Keratinocyte (primary cell): ENCODE data around the gene CASTOR1. TPM values are rescaled to one million over a fixed set of nuclear protein-coding genes. Genes with fewer than 3 reads are reported as not detected.

Experiments used
- DNase-seq: peaks from one replicate; pipeline ENCODE4 v3.0.0-alpha.2; 2011; ENCODE audit warnings: low read depth, missing footprints, low spot score
- FAIRE-seq: peaks from 2 replicates; lab custom pipeline; 2011; peaks lifted over from hg19 to GRCh38; lab: Jason Lieb, UNC
- H2AFZ ChIP-seq: 2 replicates; pipeline ENCODE4 v1.6.0; 2012; ENCODE audit warnings: low read length, control low read depth, inconsistent platforms; ENCODE audit not compliant: control insufficient read depth
- H3K27ac ChIP-seq: 2 replicates; pipeline ENCODE4 v1.5.1; 2011; ENCODE audit warnings: low read length; ENCODE audit not compliant: control insufficient read depth, insufficient read depth
- H3K27me3 ChIP-seq: 3 replicates; pipeline ENCODE4 v1.6.0; 2011; ENCODE audit warnings: low read length; ENCODE audit not compliant: control insufficient read depth, insufficient read depth; ENCODE audit errors: extremely low read depth
- H3K36me3 ChIP-seq, 2 experiments: 2 replicates in 1 of 2; 3 replicates in 1 of 2; pipeline ENCODE4 v1.5.1; 2011; ENCODE audit warnings: low read length in 2 of 2, mild to moderate bottlenecking in 1 of 2; ENCODE audit not compliant: control insufficient read depth in 2 of 2, insufficient read depth in 2 of 2; ENCODE audit errors: extremely low read depth in 1 of 2
- H3K4me1 ChIP-seq: 3 replicates; pipeline ENCODE4 v1.5.1; 2011; ENCODE audit warnings: low read length; ENCODE audit not compliant: control insufficient read depth, insufficient read depth; ENCODE audit errors: extremely low read depth
- H3K4me2 ChIP-seq: 3 replicates; pipeline ENCODE4 v1.6.0; 2011; ENCODE audit warnings: low read depth, low read length; ENCODE audit not compliant: control insufficient read depth, insufficient read depth; ENCODE audit errors: extremely low read depth
- H3K4me3 ChIP-seq, 3 experiments: fragments of 200-600 bp in 1 of 3; sonication (generic) in 1 of 3; 2 replicates in 2 of 3; 3 replicates in 1 of 3; pipeline ENCODE4 v1.5.1; 2011 to 2016; ENCODE audit warnings: low read length in 3 of 3, mild to moderate bottlenecking in 3 of 3, control low read depth in 2 of 3, inconsistent platforms in 1 of 3, low read depth in 1 of 3, mixed read lengths in 1 of 3, mixed run types in 1 of 3, moderate library complexity in 1 of 3; ENCODE audit not compliant: control insufficient read depth in 2 of 3, insufficient read depth in 2 of 3; ENCODE audit errors: extremely low read depth in 1 of 3
- H3K79me2 ChIP-seq: 2 replicates; pipeline ENCODE4 v1.6.0; 2012; ENCODE audit warnings: low read length; ENCODE audit not compliant: control insufficient read depth, insufficient read depth
- H3K9ac ChIP-seq: 3 replicates; pipeline ENCODE4 v1.6.0; 2011; ENCODE audit warnings: low read length; ENCODE audit not compliant: control insufficient read depth, insufficient read depth; ENCODE audit errors: extremely low read depth
- H3K9me1 ChIP-seq: 3 replicates; pipeline ENCODE4 v1.6.0; 2011; ENCODE audit warnings: low read length; ENCODE audit not compliant: control insufficient read depth, insufficient read depth; ENCODE audit errors: extremely low read depth
- H3K9me3 ChIP-seq: 2 replicates; pipeline ENCODE4 v1.5.1; 2012; ENCODE audit warnings: low read depth, low read length; ENCODE audit not compliant: control insufficient read depth
- H4K20me1 ChIP-seq: 3 replicates; pipeline ENCODE4 v1.6.0; 2011; ENCODE audit warnings: low read length; ENCODE audit not compliant: control insufficient read depth, insufficient read depth; ENCODE audit errors: extremely low read depth
- CTCF ChIP-seq, 3 experiments: IDR thresholded peaks in 1 of 3; conservative IDR thresholded peaks in 1 of 3; optimal IDR thresholded peaks in 1 of 3; 2 replicates in 2 of 3; 3 replicates in 1 of 3; pipeline versions ENCODE3 to v1.5.1; 2011; ENCODE audit warnings: low read length in 3 of 3, mild to moderate bottlenecking in 3 of 3, moderate library complexity in 2 of 3, control low read depth in 1 of 3, inconsistent platforms in 1 of 3; ENCODE audit not compliant: insufficient read depth in 2 of 3; ENCODE audit errors: extremely low read depth in 1 of 3
- EZH2 ChIP-seq: IDR thresholded peaks from one replicate; pipeline ENCODE4 v1.6.1; 2012; ENCODE audit warnings: inconsistent platforms, mild to moderate bottlenecking, low read length, moderate library complexity
- dilution Hi-C: fragments of 300-500 bp; cut with MboI; formaldehyde crosslinking; loops from one replicate; pipeline ENCODE4 v1.7.0; 2020; ENCODE audit warnings: low sequenced_read_pairs; ENCODE audit not compliant: extremely low pct_ligation_motif_present
- polyA plus RNA-seq, 5 experiments: library from polyadenylated mRNA; depleted of rRNA in 3 of 5; stranded (reverse) in 3 of 5; stranded (forward) in 1 of 5; unstranded in 1 of 5; fragments of >200 nt; gene quantifications; 1 replicate in 1 of 5; 2 replicates in 3 of 5; 3 replicates in 1 of 5; pipeline versions ENCODE4 v1.2.1 to v1.2.3, GENCODE V29; 2011 to 2012; ENCODE audit warnings: missing spikeins in 2 of 5, low read depth in 1 of 5, low replicate concordance in 1 of 5

Gene CASTOR1
- polyA plus RNA-seq, 1 donor (not counting 4 experiments of a cell fraction or from before 2014, with no cell fraction given), result 9.1 TPM

GRCh38 chr22:30293026-30293425, 3.7 kb upstream of the CASTOR1 start:
- Histone ChIP-seq H3K4me1 (peaks cover 27% of the 10 kb centered on the region), H3K36me3 (peaks cover 35 to 37% of the 10 kb centered on the region in 2 experiments), H3K27ac (no peak overlapping the region), H3K4me3 (no peak overlapping the region), H3K79me2 (no peaks in the 10 kb centered on the region), H2AFZ (no peak overlapping the region), H4K20me1 (no peaks in the 10 kb centered on the region), H3K9me1 (no peaks in the 10 kb centered on the region), H3K4me2 (no peak overlapping the region), H3K9ac (no peak overlapping the region), H3K9me3 (no peaks in the 10 kb centered on the region), H3K27me3 (no peaks in the 10 kb centered on the region)
- dilution Hi-C loops, result no loop called here
- no peak for TF ChIP-seq EZH2
- no peak for TF ChIP-seq CTCF (optimal IDR thresholded peaks at IDR 0.05 in 1 of 3, IDR thresholded peaks at IDR 0.05 in 1 of 3, conservative IDR thresholded peaks at IDR 0.05 in 1 of 3; ENCODE audit: extremely low read depth in 1 of 3, insufficient read depth in 2 of 3, low read length in 3 of 3)
- no peak for FAIRE-seq
- no peak for DNase-seq

GRCh38 chr22:30292069-30292970, 3.0 kb upstream of the CASTOR1 start:
- no peak overlapping the region for H3K9ac ChIP-seq
- no peaks in the 10 kb centered on the region for H3K27me3 ChIP-seq
- dilution Hi-C loops, result no loop called here
- no peak for TF ChIP-seq CTCF (optimal IDR thresholded peaks at IDR 0.05 in 1 of 3, IDR thresholded peaks at IDR 0.05 in 1 of 3, conservative IDR thresholded peaks at IDR 0.05 in 1 of 3; ENCODE audit: extremely low read depth in 1 of 3, insufficient read depth in 2 of 3, low read length in 3 of 3)
- no peak for TF ChIP-seq EZH2
- H3K4me3 ChIP-seq, result no peak overlapping the region
- no peaks in the 10 kb centered on the region for H4K20me1 ChIP-seq
- H3K9me1 ChIP-seq, result no peaks in the 10 kb centered on the region
- H2AFZ ChIP-seq, result no peak overlapping the region
- no peak for DNase-seq
- H3K9me3 ChIP-seq, result no peaks in the 10 kb centered on the region
- FAIRE-seq, result no peak
- H3K4me2 ChIP-seq, result no peak overlapping the region
- H3K79me2 ChIP-seq, result no peaks in the 10 kb centered on the region
- peaks cover 26% of the 10 kb centered on the region for H3K4me1 ChIP-seq
- peaks cover 28 to 31% of the 10 kb centered on the region in 2 experiments for H3K36me3 ChIP-seq
- H3K27ac ChIP-seq, result no peak overlapping the region
